ENCODE results near the gene ZNF586. TPM values are rescaled to one million over a fixed set of nuclear protein-coding genes. Genes with fewer than 3 reads are reported as not detected.
"Not testable (repeated sequence)": the region's sequence is repeated elsewhere in the genome, so short reads cannot be mapped to it uniquely, and the experiment has no call there.

ZNF586 gene
- polyA plus RNA-seq, 3 donors from 2014 or later: 8.1 to 14.6 (median 10.4) TPM

GRCh38 chr19:57771417-57771816 lies 1.9 kb downstream of the ZNF586 start:
- no peak for DNase-seq
- peaks cover 4 to 5% (median 4%) of the 10 kb centered on the region in 3 donors for H3K27me3 Mint-ChIP-seq (ENCODE audit: low read depth in 3 of 3)
- H3K36me3 Mint-ChIP-seq: peaks cover 46 to 47% (median 47%) of the 10 kb centered on the region in 3 donors
- H3K9me3 Mint-ChIP-seq: peaks cover 9 to 57% (median 44%) of the 10 kb centered on the region in 6 donors
- peak overlapping the region; percentile 26 to 97 (median 62) for H3K4me3 Mint-ChIP-seq
- H3K4me1 Mint-ChIP-seq: peaks cover 41 to 52% of the 10 kb centered on the region in 2 donors
- H3K27ac Mint-ChIP-seq: peak overlapping the region in 2 of 6 donors; percentile 15 to 22

DNA sequence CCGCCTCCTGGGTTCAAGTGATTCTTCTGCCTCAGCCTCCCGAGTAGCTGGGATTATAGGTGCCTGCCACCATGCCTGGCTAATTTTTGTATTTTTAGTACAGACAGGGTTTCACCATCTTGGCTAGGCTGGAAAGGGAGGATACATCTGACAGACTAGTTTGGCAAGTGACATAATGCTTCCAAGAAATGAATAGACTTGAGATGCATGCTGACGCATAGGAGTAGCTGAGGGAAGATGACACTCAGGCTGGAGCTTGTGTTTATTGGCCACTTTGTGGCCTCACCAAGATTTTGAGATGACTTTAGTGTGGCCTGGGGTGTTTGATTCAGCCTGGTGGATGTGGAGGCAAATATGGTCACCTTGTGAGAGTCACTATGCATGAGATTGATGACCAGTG lies 4.0 kb downstream of the ZNF586 start:
- peaks cover 46 to 63% of the 10 kb centered on the region in 2 donors for H3K4me1 Mint-ChIP-seq
- no peak for DNase-seq
- H3K27me3 Mint-ChIP-seq (ENCODE audit: low read depth in 3 of 3): peaks cover 4 to 7% (median 4%) of the 10 kb centered on the region in 3 donors
- peak overlapping the region in 1 of 6 donors; percentile 41 for H3K27ac Mint-ChIP-seq
- peak overlapping the region in 1 of 5 donors; percentile 22 for H3K4me3 Mint-ChIP-seq
- peaks cover 11 to 75% (median 60%) of the 10 kb centered on the region in 6 donors for H3K9me3 Mint-ChIP-seq
- H3K36me3 Mint-ChIP-seq: peaks cover 57 to 63% (median 61%) of the 10 kb centered on the region in 3 donors

GRCh38 chr19:57776764-57777296 lies 7.4 kb downstream of the ZNF586 start:
- peaks cover 2% of the 10 kb centered on the region in 3 donors for H3K27me3 Mint-ChIP-seq (ENCODE audit: low read depth in 3 of 3)
- no peak for DNase-seq
- no peak overlapping the region for H3K27ac Mint-ChIP-seq
- peaks cover 21 to 39% of the 10 kb centered on the region in 2 donors for H3K4me1 Mint-ChIP-seq
- peaks cover 29 to 88% (median 81%) of the 10 kb centered on the region in 6 donors for H3K9me3 Mint-ChIP-seq
- H3K4me3 Mint-ChIP-seq: peak overlapping the region in 1 of 5 donors; percentile 35
- peaks cover 73 to 78% (median 75%) of the 10 kb centered on the region in 3 donors for H3K36me3 Mint-ChIP-seq

GRCh38 chr19:57778336-57778735 lies 8.9 kb downstream of the ZNF586 start:
- Mint-ChIP-seq H3K27me3 (ENCODE audit: low read depth in 3 of 3) (peaks cover 0 to 2% (median 2%) of the 10 kb centered on the region in 3 donors), H3K27ac (no peak overlapping the region), H3K4me3 (no peak overlapping the region)

GRCh38 chr19:57779220-57779845 lies 9.9 kb downstream of the ZNF586 start:
- H3K27me3 Mint-ChIP-seq (ENCODE audit: low read depth in 3 of 3): peaks cover 0 to 2% (median 2%) of the 10 kb centered on the region in 3 donors
- peaks cover 25 to 80% (median 70%) of the 10 kb centered on the region in 6 donors for H3K9me3 Mint-ChIP-seq
- H3K4me3 Mint-ChIP-seq: no peak overlapping the region
- DNase-seq: no peak
- no peak overlapping the region for H3K27ac Mint-ChIP-seq
- H3K36me3 Mint-ChIP-seq: peaks cover 59 to 64% (median 63%) of the 10 kb centered on the region in 3 donors
- peaks cover 6 to 19% of the 10 kb centered on the region in 2 donors for H3K4me1 Mint-ChIP-seq

More at GRCh38 chr19:57778336-57778735, 8.9 kb downstream of the ZNF586 start:
- peaks cover 64 to 70% (median 69%) of the 10 kb centered on the region in 3 donors for H3K36me3 Mint-ChIP-seq
- no peak for DNase-seq
- peaks cover 29 to 82% (median 75%) of the 10 kb centered on the region in 6 donors for H3K9me3 Mint-ChIP-seq
- H3K4me1 Mint-ChIP-seq: peaks cover 10 to 25% of the 10 kb centered on the region in 2 donors

DNA sequence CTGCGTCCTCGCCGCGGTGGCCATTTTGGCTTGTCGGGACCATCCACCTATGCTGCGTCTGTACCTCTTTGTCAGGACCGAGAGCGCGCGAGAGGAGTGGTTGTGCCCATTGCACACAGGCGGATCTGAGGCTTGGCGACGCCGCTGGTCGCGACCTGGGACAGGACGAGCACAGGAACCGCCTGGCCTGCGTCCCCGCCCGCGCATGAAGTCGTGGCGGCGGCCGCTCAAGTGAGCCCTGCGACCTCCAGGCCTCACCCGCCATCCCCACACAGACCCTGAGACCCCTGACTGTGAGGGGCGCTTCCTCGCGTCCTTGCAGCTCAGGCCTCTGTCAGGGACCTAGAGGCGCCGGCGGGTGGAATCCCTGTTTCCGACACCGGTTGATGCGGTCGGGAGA lies 16.8 kb downstream of the ZNF586 start:
- Mint-ChIP-seq H3K9me3 (peaks cover 2 to 71% (median 60%) of the 10 kb centered on the region in 6 donors), H3K27ac (no peak overlapping the region), H3K4me3 (no peak overlapping the region), H3K27me3 (ENCODE audit: low read depth in 3 of 3) (peaks cover 3 to 8% (median 4%) of the 10 kb centered on the region in 3 donors), H3K36me3 (peaks cover 37 to 44% (median 37%) of the 10 kb centered on the region in 3 donors), H3K4me1 (peaks cover 7 to 9% of the 10 kb centered on the region in 2 donors)
- no peak for DNase-seq

GRCh38 chr19:57786906-57787305 lies 17.4 kb downstream of the ZNF586 start:
- Mint-ChIP-seq H3K4me1 (peaks cover 7 to 9% of the 10 kb centered on the region in 2 donors), H3K27ac (no peak overlapping the region), H3K36me3 (peaks cover 34 to 45% (median 38%) of the 10 kb centered on the region in 3 donors), H3K27me3 (ENCODE audit: low read depth in 3 of 3) (peaks cover 3 to 8% (median 4%) of the 10 kb centered on the region in 3 donors), H3K9me3 (peaks cover 2 to 69% (median 57%) of the 10 kb centered on the region in 6 donors), H3K4me3 (no peak overlapping the region)
- no peak for DNase-seq

GRCh38 chr19:57788114-57788692 lies 18.7 kb downstream of the ZNF586 start:
- Mint-ChIP-seq H3K4me3 (no peak overlapping the region), H3K27ac (peak overlapping the region in 1 of 6 donors; percentile 46), H3K4me1 (peaks cover 7 to 9% of the 10 kb centered on the region in 2 donors), H3K27me3 (ENCODE audit: low read depth in 3 of 3) (peaks cover 3 to 8% (median 4%) of the 10 kb centered on the region in 3 donors), H3K9me3 (peaks cover 0 to 64% (median 56%) of the 10 kb centered on the region in 6 donors), H3K36me3 (peaks cover 34 to 43% (median 38%) of the 10 kb centered on the region in 3 donors)
- DNase-seq: no peak

DNA sequence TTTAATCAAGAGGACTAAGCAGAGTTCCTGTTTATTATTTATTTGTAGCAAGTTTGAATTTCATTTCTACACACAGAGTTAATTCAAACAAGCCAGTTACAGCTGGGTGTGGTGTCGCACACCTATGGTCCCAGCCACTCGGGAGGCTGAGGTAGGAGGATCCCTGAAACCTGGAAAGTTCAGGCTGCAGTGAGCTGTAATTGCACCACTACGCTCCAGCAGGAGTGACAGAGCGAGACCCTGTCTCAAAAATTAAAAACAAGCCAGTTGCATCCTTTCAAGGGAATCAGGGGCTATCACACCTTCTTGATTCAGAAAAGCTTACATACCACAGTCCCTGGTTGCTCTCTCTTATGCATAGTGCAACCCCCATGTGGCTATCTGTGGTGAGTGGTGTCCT lies 19.8 kb downstream of the ZNF586 start:
- peaks cover 3 to 8% (median 4%) of the 10 kb centered on the region in 3 donors for H3K27me3 Mint-ChIP-seq (ENCODE audit: low read depth in 3 of 3)
- peaks cover 34 to 51% (median 42%) of the 10 kb centered on the region in 3 donors for H3K36me3 Mint-ChIP-seq
- H3K4me1 Mint-ChIP-seq: peaks cover 7 to 9% of the 10 kb centered on the region in 2 donors
- peaks cover 0 to 63% (median 54%) of the 10 kb centered on the region in 6 donors for H3K9me3 Mint-ChIP-seq
- no peak for DNase-seq
- H3K4me3 Mint-ChIP-seq: no peak overlapping the region
- H3K27ac Mint-ChIP-seq: no peak overlapping the region

GRCh38 chr19:57796580-57796979 lies 27.1 kb downstream of the ZNF586 start:
- H3K4me1 Mint-ChIP-seq; DNase-seq; H3K4me3 Mint-ChIP-seq; H3K27ac Mint-ChIP-seq; H3K27me3 Mint-ChIP-seq (ENCODE audit: low read depth in 3 of 3); H3K9me3 Mint-ChIP-seq: not testable (repeated sequence)
- H3K36me3 Mint-ChIP-seq: peaks cover 15 to 31% (median 31%) of the 10 kb centered on the region in 3 donors

GRCh38 chr19:57800696-57801095 lies 31.2 kb downstream of the ZNF586 start:
- H3K9me3 Mint-ChIP-seq: no peaks in the 10 kb centered on the region
- H3K27me3 Mint-ChIP-seq (ENCODE audit: low read depth in 3 of 3): peaks cover 0 to 5% (median 3%) of the 10 kb centered on the region in 3 donors
- H3K4me1 Mint-ChIP-seq: peaks cover 15 to 28% of the 10 kb centered on the region in 2 donors
- H3K27ac Mint-ChIP-seq: no peak overlapping the region
- no peak for DNase-seq
- H3K4me3 Mint-ChIP-seq: no peak overlapping the region
- H3K36me3 Mint-ChIP-seq: peaks cover 6 to 13% (median 6%) of the 10 kb centered on the region in 3 donors

DNA sequence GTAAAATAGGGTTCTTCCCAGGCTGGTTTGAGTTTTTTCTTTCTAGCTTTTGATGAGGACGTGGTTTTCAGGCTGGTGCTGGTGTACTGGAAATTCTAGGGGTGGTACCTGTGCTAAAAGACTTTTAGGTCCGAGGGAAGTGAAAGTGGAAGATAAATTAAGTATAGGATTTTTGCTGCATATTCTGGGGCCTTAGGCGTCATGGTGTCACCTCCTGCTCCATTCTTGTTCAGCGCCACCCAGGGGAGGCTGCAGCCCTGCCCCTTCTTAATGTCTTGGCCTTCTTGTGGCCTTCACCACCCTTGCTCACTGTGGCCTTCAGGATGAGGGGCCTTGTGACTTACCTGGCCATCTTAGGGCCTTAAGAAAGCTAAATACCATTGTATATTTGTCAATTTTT lies 32.8 kb downstream of the ZNF586 start:
- no peak for DNase-seq
- Mint-ChIP-seq H3K9me3 (no peaks in the 10 kb centered on the region), H3K27me3 (ENCODE audit: low read depth in 3 of 3) (peaks cover 0 to 5% (median 3%) of the 10 kb centered on the region in 3 donors), H3K4me1 (peaks cover 15 to 28% of the 10 kb centered on the region in 2 donors), H3K4me3 (no peak overlapping the region), H3K27ac (peak overlapping the region in 4 of 6 donors; percentile 15 to 69 (median 55)), H3K36me3 (peaks cover 0 to 11% (median 0%) of the 10 kb centered on the region in 3 donors)

DNA sequence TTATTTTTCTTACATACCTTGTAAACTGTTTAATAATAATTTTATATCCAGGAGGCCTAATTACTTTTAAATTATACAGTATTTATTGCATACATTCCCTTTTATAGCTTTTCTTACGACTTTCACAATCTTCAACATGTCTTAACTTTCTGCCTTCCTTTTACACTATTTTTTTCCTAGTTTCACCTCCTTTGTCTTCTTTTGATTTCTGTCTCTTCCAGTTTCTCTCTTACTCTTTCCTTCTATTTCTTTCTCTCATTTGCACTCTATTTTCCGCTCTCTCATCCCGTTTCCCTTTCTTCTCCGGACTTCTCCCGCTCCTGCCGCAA lies 33.8 kb downstream of the ZNF586 start:
- Mint-ChIP-seq H3K4me3 (peak overlapping the region; percentile 47 to 89 (median 76)), H3K4me1 (peaks cover 13 to 28% of the 10 kb centered on the region in 2 donors), H3K36me3 (peaks cover 0 to 17% (median 6%) of the 10 kb centered on the region in 3 donors), H3K27ac (peak overlapping the region in 4 of 6 donors; percentile 32 to 82 (median 60)), H3K27me3 (ENCODE audit: low read depth in 3 of 3) (peaks cover 0 to 5% (median 3%) of the 10 kb centered on the region in 3 donors), H3K9me3 (no peaks in the 10 kb centered on the region)
- no peak for DNase-seq

Data from immature natural killer cell (primary cell).